IMR-90 (cell line): ENCODE data around the gene RUFY1. TPM values are rescaled to one million over a fixed set of nuclear protein-coding genes. Genes with fewer than 3 reads are reported as not detected.

Source experiments
- ATAC-seq: fragments of 200-7000 bp; cut with Tn5 transposase; 2 replicates; pipeline ENCODE4 v1.9.1; 2020; ENCODE audit warnings: low read depth, mild to moderate bottlenecking, moderate library complexity
- BruUV-seq: library from RNA; stranded (reverse); fragments of 400-500 nt; replicated peaks from 2 replicates; lab custom pipeline; 2021; lab: Mats Ljungman, UMichigan
- CTCF ChIA-PET: fragments of 300-600 bp; formaldehyde crosslinking; extraction: SDS; loops from one replicate; lab custom pipeline; 2021; ENCODE audit warnings: antibody characterized with exemption; lab: Yijun Ruan, JAX
- POLR2A ChIA-PET: fragments of 300-600 bp; sonication (Branson Sonifier 250); formaldehyde crosslinking; loops from one replicate; lab custom pipeline; 2022; ENCODE audit warnings: antibody characterized with exemption; ENCODE audit not compliant: unreplicated experiment; lab: Charles Lee
- DNase-seq: peaks from one replicate; pipeline ENCODE4 v3.0.0; 2013
- H2AFZ ChIP-seq: replicated peaks from 2 replicates; pipeline ENCODE3; 2013; ENCODE audit warnings: low read length, mild to moderate bottlenecking; ENCODE audit not compliant: poor library complexity
- H2AK5ac ChIP-seq: 2 replicates; pipeline ENCODE4 v1.6.1; 2013; ENCODE audit warnings: low read depth, low read length, inconsistent platforms
- H2AK9ac ChIP-seq: replicated peaks from 2 replicates; pipeline ENCODE3; 2013; ENCODE audit warnings: mild to moderate bottlenecking, low read depth, low read length, moderate library complexity; ENCODE audit not compliant: poor library complexity
- H2BK120ac ChIP-seq: 2 replicates; pipeline ENCODE4 v1.6.1; 2013; ENCODE audit warnings: low read depth, low read length, inconsistent platforms
- H2BK15ac ChIP-seq: 3 replicates; pipeline ENCODE4 v1.6.1; 2013; ENCODE audit warnings: low read depth, low read length, inconsistent platforms
- H2BK20ac ChIP-seq: 2 replicates; pipeline ENCODE4 v1.6.1; 2013; ENCODE audit warnings: low read depth, mild to moderate bottlenecking, inconsistent platforms, low read length, moderate library complexity
- H2BK5ac ChIP-seq: 2 replicates; pipeline ENCODE4 v1.6.1; 2013; ENCODE audit warnings: mild to moderate bottlenecking, low read depth, low read length, inconsistent platforms; ENCODE audit not compliant: poor library complexity, severe bottlenecking
- H3K14ac ChIP-seq: replicated peaks from 2 replicates; pipeline ENCODE4 v1.6.1; 2013; ENCODE audit warnings: low read depth, low read length, inconsistent platforms
- H3K18ac ChIP-seq: 2 replicates; pipeline ENCODE4 v1.6.1; 2013; ENCODE audit warnings: low read depth, low read length, control low read depth
- H3K23ac ChIP-seq: 2 replicates; pipeline ENCODE4 v1.6.1; 2013; ENCODE audit warnings: low read depth, low read length, inconsistent platforms
- H3K27ac ChIP-seq: 2 replicates; pipeline ENCODE4 v1.5.1; 2013; ENCODE audit warnings: mild to moderate bottlenecking, control low read depth, low read length; ENCODE audit not compliant: insufficient read depth
- H3K27me3 ChIP-seq: 2 replicates; pipeline ENCODE4 v1.6.1; 2013; ENCODE audit warnings: low read length; ENCODE audit not compliant: control insufficient read depth, insufficient read depth
- H3K36me3 ChIP-seq: 2 replicates; pipeline ENCODE4 v1.6.1; 2013; ENCODE audit warnings: low read length, mixed read lengths; ENCODE audit not compliant: control insufficient read depth, insufficient read depth
- H3K4ac ChIP-seq: 2 replicates; pipeline ENCODE4 v1.6.1; 2013; ENCODE audit warnings: low read depth, low read length, inconsistent platforms
- H3K4me1 ChIP-seq: 2 replicates; pipeline ENCODE4 v1.6.1; 2013; ENCODE audit warnings: low read length, mixed read lengths; ENCODE audit not compliant: control insufficient read depth, insufficient read depth
- H3K4me2 ChIP-seq: 2 replicates; pipeline ENCODE4 v1.6.1; 2013; ENCODE audit warnings: low read depth, mild to moderate bottlenecking, control low read depth, low read length, moderate library complexity
- H3K4me3 ChIP-seq: 2 replicates; pipeline ENCODE4 v1.5.1; 2013; ENCODE audit warnings: low read depth, mild to moderate bottlenecking, control low read depth, low read length, moderate library complexity; ENCODE audit not compliant: insufficient read depth
- H3K56ac ChIP-seq: 2 replicates; pipeline ENCODE4 v1.6.1; 2013; ENCODE audit warnings: low read length, inconsistent platforms; ENCODE audit not compliant: insufficient read depth; ENCODE audit errors: extremely low read depth
- H3K79me1 ChIP-seq, 2 experiments: 2 replicates each; pipeline ENCODE4 v1.6.1; 2013; ENCODE audit warnings: low read length in 2 of 2, inconsistent platforms in 1 of 2, low read depth in 1 of 2
- H3K9ac ChIP-seq: 2 replicates; pipeline ENCODE4 v1.6.1; 2013; ENCODE audit warnings: low read depth, low read length, control low read depth
- H3K9me1 ChIP-seq: 2 replicates; pipeline ENCODE4 v1.6.1; 2013; ENCODE audit warnings: low read length, inconsistent platforms; ENCODE audit not compliant: insufficient read depth
- H3K9me3 ChIP-seq: 2 replicates; pipeline ENCODE4 v1.6.1; 2013; ENCODE audit warnings: low read length; ENCODE audit not compliant: control insufficient read depth, insufficient read depth
- H4K20me1 ChIP-seq: 2 replicates; pipeline ENCODE4 v1.6.1; 2013; ENCODE audit warnings: low read length, inconsistent platforms; ENCODE audit not compliant: insufficient read depth
- H4K5ac ChIP-seq: 2 replicates; pipeline ENCODE4 v1.6.1; 2013; ENCODE audit warnings: mild to moderate bottlenecking, low read depth, low read length, control low read depth
- H4K8ac ChIP-seq, 2 experiments: 2 replicates each; pipeline ENCODE4 v1.6.1; 2013; ENCODE audit warnings: low read depth in 2 of 2, low read length in 2 of 2, control low read depth in 1 of 2, inconsistent platforms in 1 of 2
- H4K91ac ChIP-seq: 2 replicates; pipeline ENCODE4 v1.6.1; 2013; ENCODE audit warnings: low read depth, low read length, inconsistent platforms; ENCODE audit not compliant: insufficient read depth
- CEBPB ChIP-seq: IDR thresholded peaks from 2 replicates; pipeline ENCODE4 v1.6.1; 2012; ENCODE audit warnings: low read depth, low read length, improper control_type of control experiment
- NFE2L2 ChIP-seq: fragments of 150-350 bp; IDR thresholded peaks from 2 replicates; pipeline ENCODE4 v1.6.1; 2016; ENCODE audit warnings: low read depth, mild to moderate bottlenecking, low read length
- POLR2A ChIP-seq: IDR thresholded peaks from 2 replicates; pipeline ENCODE4 v1.6.1; 2012; ENCODE audit warnings: mild to moderate bottlenecking, low read depth, low read length
- SMC3 ChIP-seq: fragments of 150-350 bp; IDR thresholded peaks from 2 replicates; pipeline ENCODE4 v1.6.1; 2016; ENCODE audit warnings: low read depth, mild to moderate bottlenecking, antibody characterized with exemption, low read length, moderate library complexity
- WGBS, 2 experiments: methylation state at CpG; one replicate each; pipeline versions ENCODE4 v1.1.5 to v1.1.7; 2013; ENCODE audit warnings: missing lambda C conversion rate in 2 of 2; ENCODE audit not compliant: insufficient read length in 1 of 2; ENCODE audit errors: extremely low coverage in 2 of 2; 5-methylcytosine and 5-hydroxymethylcytosine counted together
- dilution Hi-C: fragments of 300-500 bp; cut with HindIII; formaldehyde crosslinking; loops from one replicate; pipeline ENCODE4 v1.14.3; 2018; ENCODE audit warnings: low sequenced_read_pairs; ENCODE audit not compliant: unreplicated experiment
- in situ Hi-C: fragments of 300-500 bp; cut with MboI; formaldehyde crosslinking; loops from 3 replicates; pipeline ENCODE4 v1.14.3; 2019; ENCODE audit warnings: low sequenced_read_pairs, inconsistent platforms, mixed read lengths
- intact Hi-C: fragments of 100-400 bp; cut with micrococcal nuclease; formaldehyde crosslinking; loops from 2 replicates; pipeline ENCODE4 v1.10.0; 2022
- polyA plus RNA-seq, 3 experiments: library from polyadenylated mRNA; depleted of rRNA; stranded (reverse); fragments of >200 nt; gene quantifications; 2 replicates each; pipeline ENCODE4 v1.2.3, GENCODE V29; 2012; ENCODE audit warnings: low replicate concordance in 1 of 3
- total RNA-seq: library from RNA; depleted of rRNA; stranded (reverse); fragments of >200 nt; gene quantifications from 2 replicates; pipeline ENCODE4 v1.2.3, GENCODE V29; 2012

Gene RUFY1
- total and polyA plus RNA-seq, 2 of the 4 experiments (the other 2 are of a cell fraction) = 19.5 to 21.8 TPM

DNA sequence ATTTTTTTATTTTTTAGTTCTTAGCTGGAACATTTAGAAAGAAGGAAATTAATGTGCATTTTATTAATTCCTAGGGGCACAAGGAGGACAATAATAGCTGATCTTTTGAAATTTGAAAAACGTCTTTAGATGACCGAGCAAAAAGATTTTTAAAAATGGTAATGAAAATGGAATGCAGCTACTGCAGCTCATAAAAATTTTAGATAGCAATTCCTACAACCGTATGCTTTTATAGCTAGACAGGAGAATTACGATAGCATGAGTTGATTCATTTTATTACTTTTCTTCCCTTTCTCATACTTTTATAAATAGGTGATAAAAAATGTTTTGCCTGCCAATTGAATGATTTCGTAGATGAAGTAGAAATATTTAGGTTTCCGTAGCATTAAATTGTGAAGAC, 13.7 kb upstream of the RUFY1 start:
- H3K27ac ChIP-seq = no peak overlapping the region
- DNase-seq (no peak), ATAC-seq (no peak)
- H3K56ac ChIP-seq = no peak overlapping the region
- no peaks in the 10 kb centered on the region for H3K79me1 ChIP-seq
- H3K9ac ChIP-seq = no peak overlapping the region
- 0 out of 2 replicates have a peak, but pooled peaks cover 2% of the 10 kb centered on the region for H3K4me1 ChIP-seq
- CTCF ChIA-PET = no interaction called here
- H3K9me3 ChIP-seq = no peaks in the 10 kb centered on the region
- no peaks in the 10 kb centered on the region for H3K9me1 ChIP-seq
- H2AK5ac ChIP-seq = no peak overlapping the region
- POLR2A ChIA-PET = no interaction called here
- no CpG with 5 or more reads among the region's 6 CpGs for WGBS, 2 experiments
- no peak overlapping the region for H4K5ac ChIP-seq
- H2BK5ac ChIP-seq = no peak overlapping the region
- no peak overlapping the region for H3K14ac ChIP-seq
- dilution Hi-C loops = no loop called here
- H4K8ac ChIP-seq = no peak overlapping the region
- H3K18ac ChIP-seq = no peak overlapping the region
- H2AK9ac ChIP-seq = no peak overlapping the region
- no peaks in the 10 kb centered on the region for H4K20me1 ChIP-seq
- no peak overlapping the region for H2AFZ ChIP-seq
- no peak overlapping the region for H2BK120ac ChIP-seq
- no peak overlapping the region for H2BK15ac ChIP-seq
- no peaks in the 10 kb centered on the region for H3K36me3 ChIP-seq
- BruUV-seq = no TSS peak
- H3K4me3 ChIP-seq = no peak overlapping the region
- TF ChIP-seq NFE2L2 (no peak), CEBPB (no peak), POLR2A (no peak), SMC3 (no peak)
- H3K27me3 ChIP-seq = no peaks in the 10 kb centered on the region
- in situ Hi-C loops = no loop called here
- no peak overlapping the region for H4K91ac ChIP-seq
- H3K23ac ChIP-seq = no peak overlapping the region
- intact Hi-C loops = no loop called here
- no peak overlapping the region for H3K4me2 ChIP-seq
- H2BK20ac ChIP-seq = no peak overlapping the region
- H3K4ac ChIP-seq = no peak overlapping the region
